Measurements from ENCODE around the gene NEIL3. TPM values are rescaled to one million over a fixed set of nuclear protein-coding genes. Genes with fewer than 3 reads are reported as not detected.

The NEIL3 gene
- polyA plus RNA-seq, 1 donor from 2014 or later: 0.15 TPM

GRCh38 chr4:177311589-177311988 is 1.9 kb downstream of the NEIL3 start:
- H3K27me3 ChIP-seq (ENCODE audit: insufficient read depth, low read depth, low read length): no peaks in the 10 kb centered on the region
- no peaks in the 10 kb centered on the region for H3K36me3 ChIP-seq (ENCODE audit: insufficient read depth, low read length)
- H3K27ac ChIP-seq (ENCODE audit: low read length): no peak overlapping the region
- H3F3A ChIP-seq (ENCODE audit: insufficient read depth, low read length, poor library complexity, severe bottlenecking): no peaks in the 10 kb centered on the region
- no peak for TF ChIP-seq POLR2AphosphoS5 (IDR thresholded peaks at IDR 0.05)
- TF ChIP-seq MXI1 (conservative IDR thresholded peaks at IDR 0.05; ENCODE audit: poor library complexity, severe bottlenecking): no peak
- TF ChIP-seq RAD21 (conservative IDR thresholded peaks at IDR 0.05): no peak
- TF ChIP-seq REST (IDR thresholded peaks at IDR 0.05; ENCODE audit: borderline replicate concordance): no peak
- TF ChIP-seq CTCF (IDR thresholded peaks at IDR 0.05; ENCODE audit: poor library complexity, severe bottlenecking): no peak
- no peaks in the 10 kb centered on the region for H3K9me2 ChIP-seq (ENCODE audit: insufficient read depth, low read length)
- H3K4me3 ChIP-seq (ENCODE audit: low read length): no peak overlapping the region
- H3K4me2 ChIP-seq (ENCODE audit: low read length): no peak overlapping the region
- H2AFZ ChIP-seq (ENCODE audit: low read depth, low read length): no peak overlapping the region
- peaks cover 9% of the 10 kb centered on the region for H3K79me2 ChIP-seq (replicated peaks; ENCODE audit: insufficient read depth, low read length)
- no peaks in the 10 kb centered on the region for H3K9me3 ChIP-seq (ENCODE audit: low read length)
- no peak overlapping the region for H3K9ac ChIP-seq (ENCODE audit: low read length)
- H4K20me1 ChIP-seq (ENCODE audit: insufficient read depth): no peaks in the 10 kb centered on the region

GRCh38 chr4:177313263-177313662 is 3.6 kb downstream of the NEIL3 start:
- H3K9ac ChIP-seq (ENCODE audit: low read length): no peak overlapping the region
- H3K79me2 ChIP-seq (replicated peaks; ENCODE audit: insufficient read depth, low read length): peaks cover 9% of the 10 kb centered on the region
- H3K4me3 ChIP-seq (ENCODE audit: low read length): no peak overlapping the region
- no peaks in the 10 kb centered on the region for H3K36me3 ChIP-seq (ENCODE audit: insufficient read depth, low read length)
- H3K27me3 ChIP-seq (ENCODE audit: insufficient read depth, low read depth, low read length): no peaks in the 10 kb centered on the region
- no peaks in the 10 kb centered on the region for H3K9me2 ChIP-seq (ENCODE audit: insufficient read depth, low read length)
- TF ChIP-seq SMC3 (conservative IDR thresholded peaks at IDR 0.05; ENCODE audit: poor library complexity) (no peak), RAD21 (conservative IDR thresholded peaks at IDR 0.05) (no peak), REST (IDR thresholded peaks at IDR 0.05; ENCODE audit: borderline replicate concordance) (no peak), POLR2AphosphoS5 (IDR thresholded peaks at IDR 0.05) (no peak), MXI1 (conservative IDR thresholded peaks at IDR 0.05; ENCODE audit: poor library complexity, severe bottlenecking) (no peak), CTCF (IDR thresholded peaks at IDR 0.05; ENCODE audit: poor library complexity, severe bottlenecking) (no peak), EP300 (conservative IDR thresholded peaks at IDR 0.05; ENCODE audit: poor library complexity, severe bottlenecking) (no peak), EZH2 (IDR thresholded peaks at IDR 0.05; ENCODE audit: borderline replicate concordance, insufficient read depth, low read length, poor library complexity, severe bottlenecking) (no peak), TAF1 (IDR thresholded peaks at IDR 0.05; ENCODE audit: low read depth) (no peak)
- H3K4me2 ChIP-seq (ENCODE audit: low read length): no peak overlapping the region
- no peaks in the 10 kb centered on the region for H3F3A ChIP-seq (ENCODE audit: insufficient read depth, low read length, poor library complexity, severe bottlenecking)
- no peak overlapping the region for H2AFZ ChIP-seq (ENCODE audit: low read depth, low read length)
- no peak overlapping the region for H3K27ac ChIP-seq (ENCODE audit: low read length)
- H3K9me3 ChIP-seq (ENCODE audit: low read length): no peaks in the 10 kb centered on the region
- H4K20me1 ChIP-seq (ENCODE audit: insufficient read depth): no peaks in the 10 kb centered on the region

Data from neural cell (in vitro differentiated cells).